GM12865 (cell line): ENCODE data around the gene APOL5.
A peak's percentile ranks its signal among the peaks of the same experiment; 100 is the strongest.
"Not testable (repeated sequence)": the region's sequence is repeated elsewhere in the genome, so short reads cannot be mapped to it uniquely, and the experiment has no call there.

Source experiments
- DNase-seq: peaks from one replicate; pipeline ENCODE4 v3.0.0; 2010; ENCODE audit warnings: low read depth
- H3K4me3 ChIP-seq: 2 replicates; pipeline ENCODE4 v1.5.1; 2011; ENCODE audit warnings: mild to moderate bottlenecking, low read depth, low read length, control low read depth
- TF ChIP-seq, protein P1 (sequence below): IDR thresholded peaks from 2 replicates; pipeline ENCODE4 v1.5.1; 2011; ENCODE audit warnings: low read length, control low read depth, low read depth, inconsistent platforms; ENCODE audit not compliant: insufficient read depth; ENCODE audit errors: missing control alignments

Gene APOL5

DNA sequence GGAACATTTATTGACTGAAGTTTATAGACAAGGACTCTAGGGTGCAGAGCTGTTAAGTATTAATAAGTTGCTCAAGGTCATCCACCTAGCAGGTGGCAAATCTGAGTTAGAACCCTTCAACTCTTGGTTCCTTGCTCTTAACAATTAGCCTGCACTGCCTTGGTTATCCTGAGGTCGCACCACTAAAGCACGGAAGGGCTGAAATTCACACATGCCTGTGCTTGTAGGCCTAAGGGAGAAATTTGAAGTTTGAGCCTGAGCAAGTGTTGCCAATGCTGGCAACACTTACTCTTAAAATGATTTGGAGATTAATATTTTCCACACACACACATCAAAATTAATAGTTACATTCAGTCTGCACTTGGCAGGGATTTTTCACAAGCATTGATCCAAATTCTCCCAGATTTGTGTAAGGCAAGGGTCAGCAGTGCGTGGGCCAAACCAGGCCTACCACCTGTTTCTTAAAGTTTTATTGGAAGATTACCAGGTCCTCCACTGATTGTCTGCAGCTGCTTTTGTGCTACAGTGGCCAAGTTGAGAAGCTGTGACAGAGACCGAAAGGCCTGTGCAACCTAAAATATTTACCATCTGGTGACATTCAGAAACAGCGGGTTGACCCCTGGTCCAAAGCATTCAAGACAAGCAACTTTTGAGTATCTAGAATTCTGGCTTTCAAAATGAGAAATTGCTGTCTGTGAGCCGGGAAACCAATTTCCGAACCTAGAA is 16.3 kb downstream of the APOL5 start:
- TF ChIP-seq, protein P1, sequence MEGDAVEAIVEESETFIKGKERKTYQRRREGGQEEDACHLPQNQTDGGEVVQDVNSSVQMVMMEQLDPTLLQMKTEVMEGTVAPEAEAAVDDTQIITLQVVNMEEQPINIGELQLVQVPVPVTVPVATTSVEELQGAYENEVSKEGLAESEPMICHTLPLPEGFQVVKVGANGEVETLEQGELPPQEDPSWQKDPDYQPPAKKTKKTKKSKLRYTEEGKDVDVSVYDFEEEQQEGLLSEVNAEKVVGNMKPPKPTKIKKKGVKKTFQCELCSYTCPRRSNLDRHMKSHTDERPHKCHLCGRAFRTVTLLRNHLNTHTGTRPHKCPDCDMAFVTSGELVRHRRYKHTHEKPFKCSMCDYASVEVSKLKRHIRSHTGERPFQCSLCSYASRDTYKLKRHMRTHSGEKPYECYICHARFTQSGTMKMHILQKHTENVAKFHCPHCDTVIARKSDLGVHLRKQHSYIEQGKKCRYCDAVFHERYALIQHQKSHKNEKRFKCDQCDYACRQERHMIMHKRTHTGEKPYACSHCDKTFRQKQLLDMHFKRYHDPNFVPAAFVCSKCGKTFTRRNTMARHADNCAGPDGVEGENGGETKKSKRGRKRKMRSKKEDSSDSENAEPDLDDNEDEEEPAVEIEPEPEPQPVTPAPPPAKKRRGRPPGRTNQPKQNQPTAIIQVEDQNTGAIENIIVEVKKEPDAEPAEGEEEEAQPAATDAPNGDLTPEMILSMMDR, result no peak
- no peak overlapping the region for H3K4me3 ChIP-seq
- DNase-seq, result no peak

DNA sequence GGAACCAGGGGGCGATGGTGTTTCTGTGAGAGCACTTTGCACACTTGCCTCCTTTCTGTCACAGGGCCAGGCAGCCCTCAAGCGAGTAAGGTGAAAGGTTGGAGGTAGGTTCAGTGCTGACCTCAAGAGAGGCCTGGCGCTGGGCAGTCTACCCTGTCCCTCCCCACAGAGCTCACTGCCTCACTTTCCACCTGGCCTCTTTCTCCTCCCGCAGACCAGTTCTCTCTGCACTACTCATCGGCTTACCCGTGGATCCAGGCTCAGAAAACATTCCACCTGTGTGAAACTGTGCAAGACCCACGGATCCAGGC is 16.8 kb downstream of the APOL5 start:
- H3K4me3 ChIP-seq, result no peak overlapping the region
- no peak for DNase-seq
- TF ChIP-seq, protein P1, result no peak

DNA sequence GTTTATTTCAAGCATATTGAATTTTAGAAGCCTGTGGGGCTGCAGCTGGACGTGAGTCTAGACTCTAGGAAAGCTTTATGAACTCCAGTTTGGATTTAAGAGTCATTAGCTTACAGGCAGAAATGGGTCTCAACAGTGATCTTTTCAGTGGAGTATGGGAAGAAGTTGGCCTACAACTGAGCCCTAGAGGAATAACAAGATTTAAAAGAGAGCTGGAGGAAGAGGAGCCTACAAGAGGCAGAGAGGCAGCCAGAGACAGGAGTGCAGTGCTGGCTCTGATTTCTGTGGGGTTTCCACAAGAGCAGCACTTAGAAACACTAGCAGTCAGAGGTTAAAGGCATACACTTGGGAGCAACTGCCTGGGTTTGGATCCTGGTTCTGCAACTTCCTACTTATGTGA is 17.9 kb downstream of the APOL5 start:
- TF ChIP-seq, protein P1, result no peak
- H3K4me3 ChIP-seq, result no peak overlapping the region
- DNase-seq, result no peak

DNA sequence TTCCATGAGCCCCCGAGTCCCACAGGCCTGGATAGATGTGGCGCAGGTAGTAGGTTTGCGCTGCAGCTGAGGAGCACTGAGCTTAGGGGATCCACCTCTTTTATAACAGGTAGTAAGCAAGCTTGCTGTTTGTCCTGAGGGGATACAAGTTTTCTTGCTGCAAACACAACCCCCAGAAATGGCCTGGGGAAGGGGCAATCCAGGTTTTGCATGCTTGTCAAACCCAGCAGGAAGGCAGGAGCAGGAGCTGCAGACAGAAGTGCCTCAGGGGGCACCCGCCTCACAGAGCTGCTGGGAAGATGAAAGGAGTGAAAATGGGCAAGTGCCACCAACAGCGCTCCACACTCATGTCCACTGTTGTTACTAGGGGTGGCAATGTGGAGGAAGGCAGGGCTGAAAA is 18.5 kb downstream of the APOL5 start:
- no peak overlapping the region for H3K4me3 ChIP-seq
- TF ChIP-seq, protein P1, result no peak
- DNase-seq, result no peak

DNA sequence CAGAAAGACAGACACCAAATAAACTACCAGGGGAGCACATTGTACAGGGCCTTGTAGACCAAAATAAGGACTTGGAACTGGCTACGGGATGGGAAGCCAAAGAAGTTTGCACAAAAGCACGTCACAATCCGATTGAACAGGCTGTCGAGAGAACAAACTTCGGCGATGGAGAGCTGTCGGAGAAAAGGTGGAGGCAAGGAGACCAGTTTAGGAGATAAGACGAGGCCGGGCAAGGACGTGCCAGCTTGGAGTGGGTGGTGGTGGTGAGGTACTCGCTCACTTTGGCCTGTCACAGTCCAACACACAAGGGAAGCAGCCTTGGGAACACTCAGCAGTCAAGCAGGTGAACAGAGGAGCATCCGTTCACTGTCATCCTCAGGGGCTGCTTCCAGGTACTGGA is 19.0 kb downstream of the APOL5 start:
- no peak for DNase-seq
- TF ChIP-seq, protein P1, result no peak

DNA sequence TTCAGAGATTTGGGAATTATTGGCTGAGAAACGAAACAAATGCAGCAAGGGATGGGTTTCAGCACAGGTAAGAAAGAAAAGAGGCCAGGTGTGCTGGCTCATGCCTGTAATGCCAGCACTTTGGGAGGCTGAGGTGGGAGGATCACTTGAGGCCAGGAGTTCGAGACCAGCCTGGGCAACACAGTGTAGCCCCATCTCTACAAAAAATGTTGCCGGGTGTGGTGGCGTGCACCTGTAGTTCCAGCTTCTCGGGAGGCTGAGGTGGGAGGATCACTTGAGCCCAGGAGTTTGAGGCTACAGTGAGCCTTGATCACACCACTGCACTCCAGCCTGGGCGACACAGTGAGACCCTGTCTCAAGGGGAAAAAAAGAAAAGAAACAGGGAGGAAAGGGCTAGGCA is 20.2 kb downstream of the APOL5 start:
- H3K4me3 ChIP-seq, result not testable (repeated sequence)

More for the DNA sequence above, 19.0 kb downstream of the APOL5 start:
- no peak overlapping the region for H3K4me3 ChIP-seq

DNA sequence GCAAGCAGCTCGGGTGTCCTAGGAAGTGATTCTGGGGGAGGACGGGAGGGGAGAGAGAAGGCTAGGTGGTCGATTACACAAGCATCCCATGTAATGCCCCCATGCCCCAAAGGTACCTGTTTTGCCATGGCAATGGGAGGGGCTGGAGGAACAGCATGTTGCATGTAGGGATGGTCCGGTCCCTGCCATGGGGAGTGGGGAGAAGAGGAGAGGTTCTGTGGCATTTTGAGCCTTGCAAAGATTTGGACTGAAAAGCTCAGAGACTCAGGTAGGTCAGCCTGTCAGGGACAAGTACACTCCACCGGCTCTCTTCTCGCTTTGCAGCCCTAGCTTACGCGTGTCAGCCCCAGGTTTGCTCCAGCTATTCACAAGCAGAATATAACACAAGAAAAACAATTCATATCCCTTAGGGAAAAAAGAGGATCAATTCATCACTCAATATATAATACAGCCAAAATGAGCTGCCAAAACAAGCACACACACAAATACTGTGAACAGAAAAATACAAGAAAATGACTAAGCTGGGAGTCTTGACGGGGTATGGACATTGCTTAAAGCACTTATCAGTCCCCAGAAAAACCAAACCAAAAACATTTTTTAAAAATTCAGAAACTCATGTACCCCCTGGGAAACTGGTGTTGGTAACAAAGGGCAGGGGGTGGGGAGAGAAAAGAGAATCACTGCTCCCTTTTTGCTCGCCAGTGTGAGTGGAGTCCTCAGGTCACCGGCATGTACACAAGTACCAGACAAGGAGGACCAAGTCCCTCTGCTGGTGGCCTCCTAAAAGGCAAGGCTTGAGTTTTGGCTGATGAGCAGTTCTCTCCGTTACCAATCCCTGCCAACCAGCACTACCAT is 21.6 kb downstream of the APOL5 start:
- TF ChIP-seq, protein P1, result peak; percentile 19
- peak; percentile 9 for DNase-seq
- no peak overlapping the region for H3K4me3 ChIP-seq

More for the DNA sequence above, 20.2 kb downstream of the APOL5 start:
- DNase-seq, result not testable (repeated sequence)
